GM12872 (cell line): Measurements from ENCODE around the gene CRB1.

ENCODE experiments used
- TF ChIP-seq, protein P1 (sequence below): IDR thresholded peaks from 3 replicates; pipeline ENCODE4 v1.5.1; 2011; ENCODE audit warnings: low read depth, mild to moderate bottlenecking, low read length, moderate library complexity; ENCODE audit not compliant: insufficient read depth

CRB1 gene

DNA sequence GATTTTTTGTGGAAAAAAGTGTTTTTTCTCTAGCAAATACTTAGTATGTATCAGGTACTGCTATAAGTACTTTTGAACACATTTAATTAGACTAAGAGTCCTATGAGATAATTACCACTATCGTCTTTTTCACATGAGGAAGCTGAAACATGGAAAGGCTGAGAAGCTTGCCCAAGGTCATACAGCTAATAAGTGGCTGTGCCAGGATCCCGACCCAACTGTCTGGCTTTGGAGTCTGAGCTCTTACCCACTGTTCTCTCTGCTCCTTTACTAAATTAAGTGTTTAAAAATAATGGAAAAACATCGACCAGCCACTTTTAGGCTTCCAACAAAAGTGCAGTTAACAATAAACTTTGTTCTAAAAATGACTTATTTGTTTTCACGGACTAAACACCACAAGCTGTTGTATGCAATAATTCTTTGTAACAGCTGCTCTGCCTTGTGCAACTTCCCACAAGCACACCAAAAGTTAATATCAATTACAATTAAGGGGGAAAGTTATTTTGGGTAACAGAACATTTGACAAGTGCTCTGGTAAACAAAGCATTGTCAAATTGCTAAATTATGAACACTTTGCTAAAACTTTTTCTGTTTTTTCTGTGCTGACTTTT, 75.7 kb downstream of the CRB1 start:
- TF ChIP-seq, protein P1, sequence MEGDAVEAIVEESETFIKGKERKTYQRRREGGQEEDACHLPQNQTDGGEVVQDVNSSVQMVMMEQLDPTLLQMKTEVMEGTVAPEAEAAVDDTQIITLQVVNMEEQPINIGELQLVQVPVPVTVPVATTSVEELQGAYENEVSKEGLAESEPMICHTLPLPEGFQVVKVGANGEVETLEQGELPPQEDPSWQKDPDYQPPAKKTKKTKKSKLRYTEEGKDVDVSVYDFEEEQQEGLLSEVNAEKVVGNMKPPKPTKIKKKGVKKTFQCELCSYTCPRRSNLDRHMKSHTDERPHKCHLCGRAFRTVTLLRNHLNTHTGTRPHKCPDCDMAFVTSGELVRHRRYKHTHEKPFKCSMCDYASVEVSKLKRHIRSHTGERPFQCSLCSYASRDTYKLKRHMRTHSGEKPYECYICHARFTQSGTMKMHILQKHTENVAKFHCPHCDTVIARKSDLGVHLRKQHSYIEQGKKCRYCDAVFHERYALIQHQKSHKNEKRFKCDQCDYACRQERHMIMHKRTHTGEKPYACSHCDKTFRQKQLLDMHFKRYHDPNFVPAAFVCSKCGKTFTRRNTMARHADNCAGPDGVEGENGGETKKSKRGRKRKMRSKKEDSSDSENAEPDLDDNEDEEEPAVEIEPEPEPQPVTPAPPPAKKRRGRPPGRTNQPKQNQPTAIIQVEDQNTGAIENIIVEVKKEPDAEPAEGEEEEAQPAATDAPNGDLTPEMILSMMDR, result no peak

DNA sequence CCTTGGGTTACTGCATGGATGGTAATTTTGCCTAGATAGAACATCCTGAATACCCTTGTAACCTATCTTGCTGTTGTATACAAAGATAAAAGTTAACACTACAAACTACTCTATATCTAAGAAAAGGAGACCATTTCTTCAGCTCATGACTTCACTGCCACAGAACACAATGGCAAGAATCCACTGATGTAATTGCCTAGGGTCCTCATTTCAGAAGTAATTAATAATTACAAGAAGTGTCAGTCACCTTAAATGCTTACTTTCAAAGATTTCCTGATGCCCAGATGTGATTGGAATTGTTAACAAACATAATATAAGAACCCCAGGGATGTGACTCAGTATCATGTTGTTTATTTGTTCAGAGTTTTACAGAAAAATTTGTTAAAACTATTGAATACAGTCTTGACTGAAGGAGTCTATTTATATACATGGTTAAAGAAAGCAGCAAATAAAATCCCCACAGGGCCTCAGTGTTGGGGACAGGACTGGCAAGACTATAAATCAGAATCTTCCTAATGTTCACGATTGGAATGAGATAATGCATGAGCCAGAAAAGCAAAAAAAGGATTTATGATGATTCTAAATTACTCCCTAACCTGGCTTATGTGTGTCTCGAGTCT, 83.9 kb downstream of the CRB1 start:
- TF ChIP-seq, protein P1, result no peak

DNA sequence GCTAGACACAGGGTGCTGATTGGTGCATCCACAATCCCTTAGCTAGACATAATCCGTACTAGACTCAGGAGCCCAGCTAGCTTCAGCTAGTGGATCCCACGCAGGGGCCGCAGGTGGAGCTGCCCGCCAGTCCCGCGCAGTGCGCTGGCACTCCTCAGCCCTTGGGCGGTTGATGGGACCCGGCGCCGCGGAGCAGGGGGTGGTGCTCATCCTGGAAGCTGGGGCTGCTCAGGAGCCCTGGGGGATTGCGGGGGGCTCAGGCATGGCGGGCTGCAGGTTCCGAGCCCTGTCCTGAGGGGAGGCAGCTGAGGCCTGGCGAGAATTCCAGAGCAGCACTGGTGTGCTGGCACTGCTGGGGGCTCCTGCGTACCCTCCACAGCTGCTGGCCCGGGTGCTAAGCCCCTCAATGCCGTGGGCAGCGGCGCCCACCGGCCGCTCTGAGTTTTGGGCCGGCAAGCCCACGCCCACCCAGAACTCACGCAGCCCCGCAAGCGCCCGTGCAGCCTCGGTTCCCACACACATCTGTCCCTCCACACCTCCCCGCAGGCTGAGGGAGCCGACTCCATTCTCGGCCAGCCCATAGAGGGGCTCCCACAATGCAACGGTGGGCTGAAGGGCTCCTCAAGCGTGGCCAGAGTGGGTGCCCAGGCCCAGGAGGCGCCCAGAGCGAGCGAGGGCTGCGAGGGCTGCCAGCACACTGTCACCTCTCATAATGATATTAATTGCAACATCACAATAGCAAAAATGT, 87.4 kb downstream of the CRB1 start:
- TF ChIP-seq, protein P1, result no peak

DNA sequence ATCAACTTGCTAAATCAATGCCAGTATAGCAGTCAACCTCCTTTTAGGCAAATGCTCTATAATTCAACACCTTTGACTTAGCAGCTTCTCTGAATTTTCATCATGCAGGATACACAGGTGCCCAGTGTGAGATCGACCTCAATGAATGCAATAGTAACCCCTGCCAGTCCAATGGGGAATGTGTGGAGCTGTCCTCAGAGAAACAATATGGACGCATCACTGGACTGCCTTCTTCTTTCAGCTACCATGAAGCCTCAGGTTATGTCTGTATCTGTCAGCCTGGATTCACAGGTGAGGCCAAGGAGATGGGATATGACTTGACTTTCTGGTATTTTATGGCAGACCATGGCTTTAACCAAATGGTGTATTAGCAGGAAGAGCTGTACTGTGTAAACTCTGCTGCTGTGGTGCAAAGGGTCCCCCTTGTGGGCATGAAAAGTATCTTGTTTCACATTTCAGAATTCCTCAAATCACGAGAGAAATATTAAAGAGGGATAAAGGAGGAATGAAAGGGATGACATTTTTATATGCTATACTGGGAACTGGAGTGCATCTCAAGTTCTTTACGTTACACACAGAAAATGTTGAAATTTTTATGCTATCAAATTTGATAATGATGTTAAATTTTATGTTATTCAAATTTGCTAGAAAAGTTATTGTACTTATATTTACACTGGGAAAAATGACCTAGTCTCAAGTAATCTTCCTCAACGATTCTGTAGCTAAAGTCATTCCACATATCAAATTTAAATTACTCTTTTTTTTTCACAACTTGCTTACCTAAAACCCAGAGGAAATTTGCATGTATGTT, 88.9 kb downstream of the CRB1 start:
- TF ChIP-seq, protein P1, result peak; percentile 65

DNA sequence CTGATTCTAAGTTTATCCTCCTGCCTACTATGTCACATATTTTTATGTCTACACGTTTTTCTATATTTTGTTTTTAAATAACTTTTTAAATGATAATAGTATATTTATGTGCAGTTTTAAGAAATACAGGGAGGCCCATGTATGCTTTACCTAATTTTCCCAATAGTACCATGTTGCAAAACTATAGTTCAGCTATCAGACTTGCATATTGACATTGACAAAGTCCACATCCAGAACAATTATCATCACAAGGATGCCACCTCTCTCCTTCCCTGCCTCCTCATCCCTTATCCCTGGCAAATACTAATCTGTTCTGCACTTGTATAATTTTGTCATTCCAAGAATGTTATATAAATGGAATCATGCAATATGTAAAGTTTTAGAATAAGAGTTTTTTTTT, 90.9 kb downstream of the CRB1 start:
- TF ChIP-seq, protein P1, result no peak

DNA sequence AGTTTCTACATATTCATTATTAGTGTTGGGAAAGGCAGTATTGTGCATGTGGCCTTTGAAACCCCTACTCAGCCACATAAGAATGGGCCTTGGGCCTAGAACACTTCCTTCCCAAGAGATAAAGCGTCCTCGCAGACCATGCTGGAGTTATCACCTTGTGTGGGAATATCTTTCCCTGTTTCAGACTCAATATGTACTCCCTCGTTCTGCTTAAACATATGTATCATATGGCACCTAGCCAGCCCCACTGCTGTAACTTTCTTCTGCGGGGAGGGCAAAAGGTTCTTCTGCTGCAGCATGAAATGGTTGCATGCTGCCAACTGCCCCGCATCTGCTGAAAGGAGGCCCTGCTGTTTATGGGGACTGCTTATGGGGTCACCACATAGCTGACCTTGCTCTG, 92.0 kb downstream of the CRB1 start:
- TF ChIP-seq, protein P1, result no peak

DNA sequence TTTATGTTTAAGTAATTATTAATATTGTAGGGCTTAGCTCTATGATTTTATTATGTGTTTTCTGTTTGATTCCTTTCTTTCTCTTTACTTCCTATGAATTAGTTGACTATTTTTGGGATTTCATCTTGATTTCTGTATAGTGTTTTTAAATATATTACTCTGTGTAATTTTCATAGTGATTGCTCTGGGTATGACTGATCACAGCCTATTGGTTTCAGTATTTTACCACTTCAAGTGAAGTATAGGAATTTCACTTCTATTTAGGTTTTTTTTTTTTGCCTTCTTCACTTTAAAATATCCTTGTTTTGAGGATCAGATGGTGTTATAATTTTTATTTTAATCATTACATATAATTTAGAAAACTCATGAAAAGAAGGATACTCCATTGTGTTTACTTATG, 94.8 kb downstream of the CRB1 start:
- TF ChIP-seq, protein P1, result no peak
